ENCODE results near the gene PPARA.

The PPARA gene

DNA sequence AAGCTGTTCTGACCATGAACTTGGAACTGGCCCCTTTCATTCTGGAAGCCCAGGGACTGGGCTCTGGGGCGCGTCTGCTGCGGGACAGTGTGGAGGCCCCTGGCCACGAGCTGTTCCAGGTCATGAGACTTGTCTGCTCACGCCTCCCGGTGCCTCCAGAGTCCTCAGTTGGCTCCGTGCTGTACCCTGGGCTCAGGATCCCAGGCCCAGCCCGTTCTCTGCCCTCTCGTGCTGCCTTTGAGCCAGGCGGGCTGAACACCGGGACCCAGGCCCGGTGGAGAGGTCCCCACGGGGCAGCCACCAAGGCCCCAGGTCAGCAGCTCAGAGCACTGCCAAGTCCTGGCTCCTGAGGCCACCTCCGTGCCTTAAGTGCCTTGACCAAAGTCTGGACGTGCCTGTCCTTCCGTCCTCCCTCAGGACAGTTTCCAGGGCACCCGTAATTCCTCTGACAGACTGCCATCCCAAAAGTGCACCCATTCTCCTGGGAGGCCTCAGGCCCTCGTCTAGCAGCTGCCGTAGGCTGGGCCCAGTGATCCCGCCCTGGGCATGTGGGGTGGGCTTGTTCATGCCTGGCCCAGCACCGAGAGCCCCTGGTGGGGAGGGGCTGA, 36.3 kb upstream of the PPARA start:
- DNase-seq (ENCODE audit: low spot score), result no peak

- no peak for DNase-seq (ENCODE audit: low spot score)
Measured at GRCh38 chr22:46114518-46115387, 35.6 kb upstream of the PPARA start.

DNA sequence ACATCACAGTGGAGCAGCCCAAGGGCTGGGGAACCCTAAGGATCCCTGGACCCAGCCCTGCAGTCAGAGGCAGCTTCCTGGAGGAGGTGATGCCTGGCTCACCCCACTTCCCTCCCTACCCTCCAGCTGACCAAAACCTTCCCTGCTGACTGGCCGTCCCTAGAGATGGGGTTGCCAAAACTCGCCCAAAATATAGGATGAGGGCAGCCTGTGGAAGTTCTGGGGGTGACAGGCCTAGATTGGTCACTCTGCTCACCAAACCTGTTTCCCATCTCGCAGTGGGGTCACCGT, 35.0 kb upstream of the PPARA start:
- DNase-seq (ENCODE audit: low spot score), result no peak

- DNase-seq (ENCODE audit: low spot score), result no peak
Measured at GRCh38 chr22:46115755-46116490, 34.4 kb upstream of the PPARA start.

GRCh38 chr22:46116491-46116958, 33.8 kb upstream of the PPARA start:
- peak; percentile 83 for DNase-seq (ENCODE audit: low spot score)

DNA sequence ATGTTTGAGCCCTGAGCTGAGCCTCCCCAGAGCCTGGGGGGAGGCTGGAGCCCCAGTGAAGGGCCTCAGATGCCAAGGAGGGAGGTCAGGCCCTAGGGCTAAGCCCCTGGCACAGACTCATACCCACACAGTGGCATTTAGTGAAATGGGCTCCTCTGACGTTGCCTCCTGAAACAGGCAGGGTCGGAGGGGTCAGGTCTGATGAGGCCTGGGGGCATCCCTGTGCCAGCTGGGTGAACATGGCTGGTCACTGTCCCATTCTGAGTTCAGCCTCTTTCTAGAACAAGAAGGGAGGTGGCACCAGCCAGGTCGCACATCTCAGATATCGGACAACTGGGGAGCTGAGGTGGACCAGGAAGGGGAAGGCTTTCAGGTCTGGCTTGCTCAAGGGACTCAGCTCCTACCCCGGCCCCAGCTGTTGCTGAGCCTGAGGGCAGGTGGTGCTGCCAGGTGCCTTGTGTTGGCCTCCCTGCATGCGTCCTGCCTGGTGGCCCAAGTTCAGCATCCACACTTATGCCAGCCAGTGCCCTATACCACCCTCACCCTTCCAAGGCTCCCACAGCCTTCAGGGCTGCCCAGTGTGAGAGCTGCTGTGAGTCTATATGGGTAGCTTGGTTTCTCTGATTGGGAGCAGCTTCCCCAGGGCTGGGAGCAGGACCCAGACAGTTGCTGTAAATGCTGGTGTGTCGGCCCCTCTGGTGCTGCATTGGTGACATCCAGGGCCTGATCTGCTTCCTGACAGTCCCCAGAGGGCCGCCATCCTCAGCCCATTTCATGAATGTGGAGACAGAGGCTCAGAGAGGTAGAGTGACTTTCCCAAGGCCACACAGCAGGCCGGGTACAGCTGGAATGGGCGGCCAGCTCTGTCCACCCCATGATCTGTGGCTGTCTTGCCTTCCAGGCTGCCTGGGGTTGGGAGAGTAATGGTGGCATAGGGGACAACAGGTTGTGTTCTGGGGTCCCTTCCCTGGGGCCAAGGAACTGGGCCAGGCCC, 32.8 kb upstream of the PPARA start:
- DNase-seq (ENCODE audit: low spot score), result no peak

- no peak for DNase-seq (ENCODE audit: low spot score)
Measured at GRCh38 chr22:46119093-46119728, 31.1 kb upstream of the PPARA start.

DNA sequence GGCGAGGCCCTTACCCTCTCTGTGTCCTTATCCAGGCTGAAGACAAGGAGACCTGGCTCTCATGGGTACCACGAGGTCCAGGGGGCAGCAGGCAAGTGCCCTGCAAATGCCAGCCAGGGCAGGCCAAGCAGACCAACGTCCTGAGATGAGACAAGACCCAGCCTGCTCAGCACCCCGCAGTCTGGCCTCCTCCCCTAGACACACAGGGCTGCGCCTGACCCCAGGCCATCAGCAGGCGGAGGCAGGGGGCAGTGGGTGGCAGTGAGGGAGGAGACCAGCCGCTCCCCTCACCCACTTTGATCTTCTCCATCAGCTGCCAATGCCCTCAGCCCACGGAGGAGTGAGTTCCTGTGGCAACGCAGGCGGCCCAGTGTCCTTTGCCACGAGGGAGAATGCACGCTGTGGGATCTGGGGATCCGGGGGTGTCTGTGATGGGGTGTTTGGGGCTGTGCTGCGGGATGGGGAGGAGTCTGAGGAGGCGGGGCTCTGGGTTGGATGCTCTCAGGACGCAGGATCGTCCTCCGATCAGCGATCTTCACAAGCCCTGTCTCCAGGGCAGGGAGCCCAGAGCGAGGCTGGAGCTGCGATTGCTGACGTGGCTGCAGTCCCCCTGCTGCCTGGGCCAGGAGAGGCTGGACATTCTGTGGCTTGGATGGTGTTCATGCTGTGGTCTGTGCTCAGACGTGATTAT, 30.5 kb upstream of the PPARA start:
- DNase-seq (ENCODE audit: low spot score), result no peak

DNA sequence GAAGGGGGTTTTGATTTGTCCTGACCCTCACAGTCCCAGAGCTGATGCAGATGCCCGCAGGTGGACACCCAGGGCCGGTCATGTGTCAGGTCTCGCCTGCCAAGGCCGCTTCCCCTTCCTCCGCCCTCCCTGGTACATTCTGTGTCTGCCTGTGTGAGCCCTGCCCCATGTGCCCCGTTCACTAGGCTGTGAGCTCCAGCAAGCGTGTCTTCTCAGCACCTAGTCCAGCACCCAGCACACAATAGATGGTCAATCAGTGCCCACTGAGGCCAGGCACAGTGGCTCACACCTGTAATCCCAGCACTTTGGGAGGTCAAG, 29.9 kb upstream of the PPARA start:
- no peak for DNase-seq (ENCODE audit: low spot score)

DNA sequence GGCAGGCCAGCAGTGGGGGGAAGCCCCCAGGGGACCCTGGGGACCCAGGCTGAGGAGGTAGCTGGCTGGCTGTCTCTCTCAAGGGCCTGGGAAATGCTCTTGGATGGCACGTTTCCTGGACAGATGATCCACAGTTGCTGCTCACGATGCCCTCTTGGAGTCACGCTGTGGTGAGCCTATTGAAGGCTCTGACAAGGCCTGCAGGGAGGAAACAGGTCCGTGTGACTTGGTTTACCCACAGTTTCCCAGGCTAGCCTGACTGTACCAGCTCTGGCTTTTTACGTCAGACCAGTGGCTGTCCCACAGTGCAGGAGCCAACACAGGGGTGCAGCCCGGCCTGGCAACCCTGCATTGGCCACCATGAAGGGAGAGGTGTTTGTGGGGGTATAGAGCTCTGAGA, 29.2 kb upstream of the PPARA start:
- DNase-seq (ENCODE audit: low spot score), result no peak

DNA sequence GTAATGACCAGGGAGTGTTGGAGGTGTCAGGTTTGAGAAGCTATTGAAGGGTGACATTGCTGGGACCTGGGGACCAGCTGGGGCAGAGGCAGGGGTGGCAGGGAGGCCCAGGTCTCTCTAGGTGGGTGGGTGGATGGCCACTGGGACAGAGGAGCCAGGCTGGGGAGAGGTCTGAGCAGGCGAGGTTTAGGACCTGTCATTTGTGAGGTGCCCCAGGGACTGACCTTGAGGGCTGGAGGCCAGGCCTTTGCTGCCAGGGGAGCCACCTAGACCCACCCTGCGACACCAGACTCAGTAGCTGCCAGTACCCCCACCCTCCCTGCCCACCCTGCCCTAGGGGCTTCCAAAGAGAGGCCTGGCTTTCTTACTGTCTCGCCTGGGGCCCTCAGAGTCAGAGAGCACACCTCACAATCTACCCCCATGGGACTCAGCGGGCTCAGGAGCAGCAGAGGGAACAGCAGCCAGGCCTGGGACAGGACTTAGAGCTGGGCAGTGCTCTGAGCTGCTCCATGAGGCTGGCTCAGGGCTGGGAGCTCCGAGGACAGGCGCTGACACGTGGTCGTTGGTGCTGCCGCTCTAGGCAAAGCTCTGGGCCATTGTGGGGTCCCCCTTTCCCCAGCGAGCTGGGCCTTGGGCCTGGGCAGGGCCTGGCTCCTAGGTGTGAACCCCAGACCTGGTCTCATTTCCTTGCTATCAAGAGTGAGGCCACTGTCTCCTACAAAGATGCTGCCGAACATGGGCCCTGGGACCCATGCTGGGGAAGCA, 28.6 kb upstream of the PPARA start:
- DNase-seq (ENCODE audit: low spot score), result no peak

- peak; percentile 76 for DNase-seq (ENCODE audit: low spot score)
Measured at GRCh38 chr22:46122511-46122971, 27.8 kb upstream of the PPARA start.

DNA sequence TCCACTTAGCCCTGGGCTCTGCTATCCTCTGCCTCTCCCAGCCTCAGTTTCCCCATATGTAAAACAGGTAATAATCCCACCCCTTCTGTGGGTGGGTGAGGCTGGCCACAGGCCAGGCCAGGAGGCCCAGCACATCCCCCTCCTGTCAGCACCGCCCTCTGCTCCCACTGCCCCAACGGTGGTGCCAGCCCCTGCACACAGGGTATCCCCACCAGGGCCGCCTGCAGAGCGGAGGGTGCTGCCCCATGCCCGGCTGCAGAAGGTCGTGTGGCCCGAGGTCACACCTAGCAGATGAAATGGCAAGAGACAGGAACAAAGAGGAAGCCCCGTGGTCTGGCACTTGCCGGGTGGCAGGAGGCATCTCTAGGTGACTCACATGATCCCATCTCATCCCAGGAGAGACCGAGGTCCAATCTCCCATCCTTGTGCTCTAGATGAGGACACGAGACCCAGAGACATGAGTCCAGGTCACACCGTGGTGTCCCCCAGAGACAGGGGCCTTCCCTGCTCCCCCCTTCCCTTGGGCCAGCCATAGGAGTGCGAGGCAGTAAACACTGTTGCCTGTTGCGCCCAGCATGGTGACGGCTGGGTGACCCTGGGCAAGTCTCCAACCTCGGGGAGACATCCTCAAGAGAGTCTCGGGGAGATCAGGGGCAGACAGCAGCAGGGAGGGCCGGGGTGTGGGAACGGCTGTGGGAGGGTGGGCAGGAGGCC, 27.2 kb upstream of the PPARA start:
- no peak for DNase-seq (ENCODE audit: low spot score)

- DNase-seq (ENCODE audit: low spot score), result no peak
Measured at GRCh38 chr22:46123694-46124382, 26.5 kb upstream of the PPARA start.

DNA sequence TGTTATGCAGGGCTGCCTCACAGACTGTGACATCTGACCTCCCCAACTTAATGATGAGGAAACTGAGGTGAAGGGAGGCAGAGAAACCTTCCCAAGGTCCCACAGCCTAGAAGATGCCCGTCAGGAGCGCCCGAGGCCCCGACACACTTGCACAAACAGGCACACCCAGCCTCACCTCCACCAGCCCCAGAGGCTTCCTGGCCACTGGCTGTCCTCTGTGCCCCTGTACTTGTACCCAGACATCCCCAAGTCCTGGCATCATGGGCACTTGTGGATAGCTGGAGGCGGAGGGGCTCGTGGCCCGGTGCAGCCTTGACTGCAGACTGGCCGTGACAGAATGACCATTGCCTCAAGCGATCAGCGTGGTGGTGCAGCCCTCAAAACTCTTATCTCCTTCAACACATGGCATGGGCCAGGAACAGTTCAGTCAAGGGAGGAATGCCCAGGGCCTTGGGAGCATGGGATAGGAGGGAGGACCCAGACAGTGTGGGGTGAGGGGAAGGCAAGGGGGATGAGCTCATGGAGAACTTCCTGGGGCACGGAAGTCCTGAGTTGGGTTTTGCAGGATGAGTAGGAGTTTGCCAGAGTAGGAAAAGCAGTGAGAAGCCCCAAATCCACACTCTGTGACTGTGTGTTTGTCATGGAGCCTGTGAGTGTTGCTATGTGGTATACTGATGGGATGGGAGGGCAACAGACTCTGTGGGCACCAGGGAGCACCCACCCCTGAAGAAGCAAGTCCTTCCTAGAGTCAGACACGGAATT, 25.8 kb upstream of the PPARA start:
- DNase-seq (ENCODE audit: low spot score), result no peak

DNA sequence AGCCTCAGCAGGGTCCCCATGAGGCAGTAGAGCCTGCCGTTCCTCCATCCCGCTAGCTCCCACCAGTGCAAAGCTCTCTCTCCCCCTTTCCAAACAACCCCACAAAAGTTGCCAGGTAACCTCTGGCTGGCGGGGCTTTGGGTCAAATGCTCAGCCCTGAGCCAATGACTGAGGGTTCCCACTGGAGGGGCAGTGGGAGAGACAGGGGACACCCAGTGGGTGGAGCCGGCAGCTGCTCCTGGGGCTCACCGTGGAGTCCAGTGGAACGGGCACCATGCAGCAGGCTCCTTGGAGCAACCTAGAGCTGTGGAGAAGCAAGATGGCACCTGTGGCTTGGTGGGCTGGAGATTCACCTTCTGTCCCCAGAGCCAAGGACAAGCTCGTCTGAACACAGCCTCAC, 25.0 kb upstream of the PPARA start:
- DNase-seq (ENCODE audit: low spot score), result no peak

DNA sequence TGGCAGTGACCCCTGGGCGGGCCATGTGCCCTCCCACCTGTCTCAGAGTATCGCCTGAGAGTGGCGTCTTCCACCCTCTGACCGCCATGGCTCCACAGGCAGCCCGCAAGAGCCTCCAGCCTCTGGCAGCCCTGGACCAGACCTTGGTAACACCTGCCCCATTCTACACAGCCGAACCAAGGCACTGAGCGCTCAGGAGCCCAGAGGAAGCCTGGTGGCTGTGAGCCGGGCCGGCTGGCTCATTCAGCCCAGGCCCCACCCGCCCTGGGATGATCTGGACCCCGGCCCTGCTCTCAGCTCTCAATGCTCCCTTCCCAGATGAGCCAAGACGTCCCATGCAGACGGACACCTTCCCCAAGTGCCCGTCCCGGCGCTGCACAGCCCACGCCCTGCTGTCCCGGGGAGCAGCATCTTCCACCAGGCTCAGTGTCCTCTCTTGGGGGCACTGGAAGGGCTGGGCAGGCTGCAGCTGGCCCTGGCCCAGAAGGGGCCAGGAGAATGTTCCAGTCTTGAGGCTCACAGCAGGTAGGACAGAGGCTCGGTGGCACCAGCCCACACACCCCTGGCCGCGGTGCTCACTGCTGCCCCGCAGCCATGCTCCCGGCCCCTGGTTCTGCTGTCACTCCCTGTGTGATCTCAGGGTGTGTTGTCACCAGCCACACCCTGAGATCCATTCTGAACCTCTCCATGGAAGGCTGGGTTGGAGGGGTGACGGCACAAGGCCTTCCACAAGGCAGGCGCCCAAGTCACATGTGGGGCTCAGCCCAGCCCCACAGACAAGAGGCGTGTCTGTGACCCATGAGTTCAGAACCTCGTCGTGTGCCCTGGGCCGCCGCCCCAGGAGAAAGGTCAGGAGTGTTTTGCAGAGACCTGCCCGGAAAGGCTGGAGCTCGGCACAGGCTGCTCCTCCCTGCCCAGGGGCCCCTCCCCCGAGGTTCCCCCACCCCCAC, 24.2 kb upstream of the PPARA start:
- no peak for DNase-seq (ENCODE audit: low spot score)
